Measurements from ENCODE around the gene KHSRP.

DNA sequence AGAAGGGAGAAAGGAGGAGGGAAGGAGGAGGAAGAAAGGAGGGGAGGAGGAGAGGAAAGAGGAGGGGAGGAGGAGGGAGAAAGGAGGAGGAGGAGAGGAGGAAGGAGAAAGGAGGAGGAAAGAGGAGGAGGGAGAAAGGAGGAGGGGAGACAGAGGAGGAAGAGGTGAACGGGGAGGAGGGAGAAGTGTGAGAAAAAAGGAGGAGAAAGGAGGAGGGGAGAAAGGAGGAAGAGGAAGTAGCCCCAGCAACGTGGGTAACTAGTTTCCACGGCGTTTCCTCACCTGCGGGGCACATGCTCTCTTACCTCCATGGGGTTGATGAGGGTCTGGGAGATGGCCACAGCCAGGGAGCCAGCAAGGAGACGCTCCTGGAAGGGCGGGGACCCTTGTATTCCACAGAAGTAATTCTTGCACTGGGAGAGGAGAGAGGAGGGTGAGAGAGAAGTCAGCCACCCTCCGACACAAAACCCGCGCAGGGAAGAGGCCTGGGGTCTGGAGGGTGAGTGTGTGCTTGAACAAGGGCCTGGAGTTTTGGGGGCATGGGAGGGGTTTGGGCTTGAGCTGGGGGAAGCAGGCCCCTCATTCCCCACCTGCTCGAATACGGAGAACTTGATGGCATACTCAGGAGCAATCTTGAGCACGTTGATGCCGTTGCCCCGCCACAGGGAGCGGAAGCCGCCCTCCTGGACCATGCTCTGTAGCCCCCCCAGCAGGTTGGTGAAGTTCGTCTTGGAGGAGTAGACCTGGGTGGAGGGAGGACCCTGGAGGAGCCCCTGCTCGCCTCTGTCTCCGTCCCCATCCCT lies 5.0 kb upstream of the KHSRP start:
- TF ChIP-seq ZNF384 (IDR thresholded peaks at IDR 0.05) = no peak
- TF ChIP-seq FOXK2 (IDR thresholded peaks at IDR 0.05) = no peak
- TF ChIP-seq NFRKB (IDR thresholded peaks at IDR 0.05) = no peak
- TF ChIP-seq, protein P1, sequence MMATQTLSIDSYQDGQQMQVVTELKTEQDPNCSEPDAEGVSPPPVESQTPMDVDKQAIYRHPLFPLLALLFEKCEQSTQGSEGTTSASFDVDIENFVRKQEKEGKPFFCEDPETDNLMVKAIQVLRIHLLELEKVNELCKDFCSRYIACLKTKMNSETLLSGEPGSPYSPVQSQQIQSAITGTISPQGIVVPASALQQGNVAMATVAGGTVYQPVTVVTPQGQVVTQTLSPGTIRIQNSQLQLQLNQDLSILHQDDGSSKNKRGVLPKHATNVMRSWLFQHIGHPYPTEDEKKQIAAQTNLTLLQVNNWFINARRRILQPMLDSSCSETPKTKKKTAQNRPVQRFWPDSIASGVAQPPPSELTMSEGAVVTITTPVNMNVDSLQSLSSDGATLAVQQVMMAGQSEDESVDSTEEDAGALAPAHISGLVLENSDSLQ (IDR thresholded peaks at IDR 0.05) = no peak
- no peak for TF ChIP-seq TARDBP (IDR thresholded peaks at IDR 0.05)
- TF ChIP-seq ARNT (IDR thresholded peaks at IDR 0.05) = no peak
- no peak for TF ChIP-seq SUZ12 (IDR thresholded peaks at IDR 0.05)
- TF ChIP-seq FOXM1 (IDR thresholded peaks at IDR 0.05; ENCODE audit: borderline replicate concordance) = no peak
- no peak for TF ChIP-seq HDGF (IDR thresholded peaks at IDR 0.05; ENCODE audit: borderline replicate concordance)
- no peak for TF ChIP-seq ELF4 (IDR thresholded peaks at IDR 0.05)
- TF ChIP-seq L3MBTL2 (conservative IDR thresholded peaks at IDR 0.05) = no peak
- TF ChIP-seq SP1 (IDR thresholded peaks at IDR 0.05) = no peak
- no peak for TF ChIP-seq FOXA1 (IDR thresholded peaks at IDR 0.05)
